Heart left ventricle (tissue), 16 donors: ENCODE measurements around the gene CLEC16A. TPM values are rescaled to one million over a fixed set of nuclear protein-coding genes. Genes with fewer than 3 reads are reported as not detected.
"Not testable (repeated sequence)": the region's sequence is repeated elsewhere in the genome, so short reads cannot be mapped to it uniquely, and the experiment has no call there.

Source experiments
- ATAC-seq, 4 donors: fragments of 200-7000 bp; cut with Tn5 transposase; one replicate each; pipeline ENCODE4 v1.9.1; 2020 to 2022; ENCODE audit warnings: moderate library complexity in 4 of 4, mild to moderate bottlenecking in 3 of 4, moderate number of reproducible peaks in 1 of 4
- DNase-seq, 5 donors: peaks; one replicate each; pipeline ENCODE4 v3.0.0-alpha.2; 2020
- H3K27ac ChIP-seq, 12 donors: fragments of 200-600 bp; sonication (generic) in 4 of 12; one replicate each; pipeline versions ENCODE4 v1.5.0 to v1.8.0; 2016 to 2022; ENCODE audit warnings: mild to moderate bottlenecking in 2 of 12
- H3K27me3 ChIP-seq, 9 donors: fragments of 200-600 bp; sonication (generic) in 2 of 9; one replicate each; pipeline versions ENCODE4 v1.5.1 to v1.8.0; 2016 to 2022; ENCODE audit warnings: mild to moderate bottlenecking in 3 of 9
- H3K36me3 ChIP-seq, 9 donors: fragments of 200-600 bp; sonication (generic) in 2 of 9; one replicate each; pipeline versions ENCODE4 v1.5.0 to v1.8.0; 2018 to 2022; ENCODE audit warnings: mild to moderate bottlenecking in 2 of 9
- H3K4me1 ChIP-seq, 12 donors: fragments of 200-600 bp; sonication (generic) in 4 of 12; one replicate each; pipeline versions ENCODE4 v1.5.0 to v1.8.0; 2016 to 2022; ENCODE audit warnings: mild to moderate bottlenecking in 3 of 12
- H3K4me3 ChIP-seq, 12 donors: fragments of 200-600 bp; sonication (generic) in 4 of 12; one replicate each; pipeline versions ENCODE4 v1.5.0 to v1.8.0; 2017 to 2022; ENCODE audit warnings: mild to moderate bottlenecking in 9 of 12, moderate library complexity in 4 of 12
- H3K9me3 ChIP-seq, 12 donors: fragments of 200-600 bp; sonication (generic) in 4 of 12; one replicate each; pipeline versions ENCODE4 v1.5.0 to v1.8.0; 2016 to 2022; ENCODE audit warnings: mild to moderate bottlenecking in 1 of 12
- CTCF ChIP-seq, 12 donors: fragments of 200-600 bp; sonication (generic) in 4 of 12; IDR thresholded peaks; one replicate each; pipeline versions ENCODE4 v1.5.0 to v1.8.0; 2018 to 2022; ENCODE audit warnings: antibody characterized with exemption in 12 of 12, mild to moderate bottlenecking in 5 of 12
- POLR2A ChIP-seq, 2 donors: fragments of 450-650 bp; IDR thresholded peaks; one replicate each; pipeline ENCODE4 v1.6.1; 2017; ENCODE audit warnings: antibody characterized with exemption in 2 of 2, mild to moderate bottlenecking in 2 of 2, moderate library complexity in 2 of 2
- WGBS, 4 donors: extraction: QIAGEN DNeasy Blood & Tissue Kit in 2 of 4; methylation state at CpG; one replicate each; pipeline versions ENCODE4 v1.1.5 to v1.1.7; 2013 to 2018; 5-methylcytosine and 5-hydroxymethylcytosine counted together
- intact Hi-C, 10 donors: fragments of 100-400 bp; cut with DNase I; formaldehyde crosslinking; loops; one replicate each; pipeline versions ENCODE4 v1.11.1 to v1.14.2; 2022
- polyA plus RNA-seq, 2 donors: library from polyadenylated mRNA; stranded (reverse); fragments of 200-250 nt; gene quantifications; one replicate each; pipeline ENCODE4 v1.2.3, GENCODE V29; 2013
- total RNA-seq, 9 donors: library from RNA; depleted of rRNA in 2 of 9; stranded (reverse); fragments of >200 nt in 2 of 9; fragmentation: NEBNext Ultra II Directional in 3 of 9; extraction: Animal tissue kit (Norgen Biotek cat#: 25700) in 3 of 9; gene quantifications; one replicate each; pipeline versions ENCODE4 v1.1.0 to v1.2.4, GENCODE V29; 2016 to 2023
- donor health status: ischemic (EF 13 %, LVEDD 7.1; RV severe dilation, severe dysfunction).
- donor health status: healthy with polysubstance abuse.
- donor health status: DM: no; HTN: yes; CAD: no.
- donor health status: DM: no; HTN: no; CAD: no.
- donor health status: ischemic (EF 25% LVEDD 6.9; RV normal size, moderate dysfunction).
- donor health status: ischemic (EF 25% LVEDD 5.7; RV mildly dilated, moderate dysfunction).
- donor health status: healthy.
- donor health status: DM: yes; HTN: yes; CAD: no.
- donor health status: ischemic (EF 35%, LVEDD 5.7; RV mildly dilated, moderate dysfunction).
- donor health status: nonischemic (EF 11% LVEDD 7.7; RV severe dilation, severe dysfunction).
- donor health status: DM: yes; HTN: yes; CAD: no.
- donor health status: PGD.
- donor health status: ischemic (EF 29% LVEDD 5.4; RV normal size, mild dysfunction).
- donor health status: nonischemic (EF 23%, LVEDD 6.1; RV moderate dilation, normal function).

The CLEC16A gene
- total and polyA plus RNA-seq, 11 donors, result 13.8 to 41.1 (median 23.7) TPM

GRCh38 chr16:11101695-11102522 lies 157.5 kb downstream of the CLEC16A start:
- DNase-seq, result no peak
- intact Hi-C loops, result loop anchor here in 9 of 10 donors (1.0 to 10.0 kb wide), 11 partner anchors 57 to 253 kb away; partner anchors contain the start of gene SOCS1 (in 4 of the 9)
- Histone ChIP-seq H3K36me3 (peaks cover 0 to 8% (median 0%) of the 10 kb centered on the region in 9 donors), H3K4me3 (no peak overlapping the region), H3K27me3 (no peaks in the 10 kb centered on the region), H3K27ac (peak overlapping the region in 6 of 12 donors; percentile 26 to 79 (median 47)), H3K9me3 (no peaks in the 10 kb centered on the region), H3K4me1 (peaks cover 11 to 77% (median 53%) of the 10 kb centered on the region in 12 donors)
- TF ChIP-seq CTCF (IDR thresholded peaks at IDR 0.05) (peak in 7 of 12 donors; percentile 12 to 45 (median 19)), POLR2A (IDR thresholded peaks at IDR 0.05) (no peak)
- ATAC-seq, result no peak
- 60 to 70% (median 61%) methylated on average over 9 of the region's 9 CpGs for WGBS, 4 donors

GRCh38 chr16:11102523-11102898 lies 158.1 kb downstream of the CLEC16A start:
- no peak for TF ChIP-seq POLR2A (IDR thresholded peaks at IDR 0.05)
- peak in 3 of 12 donors; percentile 0 to 3 (median 1) for TF ChIP-seq CTCF (IDR thresholded peaks at IDR 0.05)
- no peaks in the 10 kb centered on the region for H3K27me3 ChIP-seq
- intact Hi-C loops, result loop anchor here in 8 of 10 donors (1.0 to 10.0 kb wide), 8 partner anchors 62 to 252 kb away; partner anchors contain the start of gene SOCS1 (in 3 of the 8)
- peaks cover 0 to 5% (median 0%) of the 10 kb centered on the region in 9 donors for H3K36me3 ChIP-seq
- peak overlapping the region in 6 of 12 donors; percentile 26 to 79 (median 38) for H3K27ac ChIP-seq
- DNase-seq (no peak), ATAC-seq (no peak)
- H3K4me3 ChIP-seq, result no peak overlapping the region
- WGBS, 4 donors, result 60 to 83% (median 67%) methylated on average over 3 of the region's 3 CpGs
- H3K4me1 ChIP-seq, result peaks cover 11 to 80% (median 53%) of the 10 kb centered on the region in 12 donors
- no peaks in the 10 kb centered on the region for H3K9me3 ChIP-seq

DNA sequence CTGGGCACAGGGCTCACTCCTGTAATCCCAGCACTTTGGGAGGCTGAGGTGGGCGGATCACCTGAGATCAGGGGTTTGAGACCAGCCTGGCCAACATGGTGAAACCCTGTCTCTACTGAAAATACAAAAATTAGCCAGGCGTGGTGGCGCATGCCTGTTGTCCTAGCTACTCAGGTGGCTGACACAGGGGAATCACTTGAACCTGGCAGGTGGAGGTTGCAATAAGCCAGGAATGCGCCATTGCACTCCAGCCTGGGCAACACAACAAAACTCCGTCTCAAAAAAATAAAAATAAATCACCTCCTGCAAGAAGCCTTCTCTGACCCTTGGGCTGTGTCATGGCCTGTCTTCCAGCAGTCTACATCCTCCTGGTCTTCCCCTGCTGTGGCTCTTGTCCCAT lies 158.9 kb downstream of the CLEC16A start:
- peaks cover 11 to 80% (median 53%) of the 10 kb centered on the region in 12 donors for H3K4me1 ChIP-seq
- DNase-seq, H3K9me3 ChIP-seq, H3K27me3 ChIP-seq, H3K36me3 ChIP-seq, H3K27ac ChIP-seq, H3K4me3 ChIP-seq, ATAC-seq: not testable (repeated sequence)
- WGBS, 4 donors, result 93 to 96% (median 96%) methylated on average over 5 of the region's 5 CpGs
- intact Hi-C loops, result loop anchor here in 7 of 10 donors (5.0 to 10.0 kb wide), 7 partner anchors 62 to 252 kb away; partner anchors contain the start of gene SOCS1 (in 3 of the 7)

DNA sequence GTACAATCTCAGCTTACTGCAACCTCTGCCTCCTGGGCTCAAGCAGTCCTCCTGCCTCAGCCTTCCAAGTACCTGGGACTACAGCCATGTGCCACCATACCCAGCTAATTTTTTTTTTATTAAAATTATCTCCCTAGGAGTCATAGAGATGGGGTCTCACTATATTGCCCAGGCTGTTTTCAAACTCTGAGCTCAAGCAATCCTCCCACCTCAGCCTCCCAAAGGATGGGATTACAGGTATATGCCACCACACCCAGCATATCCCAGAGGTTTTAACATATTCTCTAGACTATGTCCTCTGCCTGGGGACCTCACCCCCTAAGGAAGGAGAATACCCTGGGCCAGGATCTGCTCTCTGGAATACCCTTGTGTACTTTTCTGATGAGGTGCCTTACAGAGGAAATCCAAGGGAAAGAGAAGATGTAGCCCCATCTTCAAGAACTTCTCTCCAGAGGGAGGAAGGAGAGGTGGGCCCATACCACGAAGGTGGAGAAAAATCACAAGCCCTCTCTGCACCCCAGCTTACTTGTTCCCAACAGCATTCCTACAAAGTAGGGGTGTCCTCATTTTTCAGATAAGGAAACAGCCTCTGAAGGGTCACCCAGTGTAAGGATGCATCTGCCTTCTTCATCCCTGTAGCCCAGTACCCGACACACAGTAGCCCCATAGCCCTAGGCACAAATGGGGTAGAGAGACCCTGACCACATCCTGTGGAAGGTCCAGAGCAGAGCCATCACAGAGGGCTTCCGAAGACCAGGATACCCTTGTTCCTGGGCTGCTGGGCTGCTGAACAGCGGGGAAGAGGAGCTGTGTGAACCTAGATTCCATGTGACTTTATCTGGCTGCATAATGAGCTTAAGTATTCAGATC lies 160.0 kb downstream of the CLEC16A start:
- intact Hi-C loops, result loop anchor here in 7 of 10 donors (1.0 to 10.0 kb wide), 8 partner anchors 28 to 250 kb away; partner anchors contain the start of gene SOCS1 (in 3 of the 7)
- Histone ChIP-seq H3K4me1 (peaks cover 11 to 72% (median 53%) of the 10 kb centered on the region in 12 donors), H3K27ac (peak overlapping the region in 7 of 12 donors; percentile 25 to 78 (median 45)), H3K36me3 (no peaks in the 10 kb centered on the region), H3K9me3 (no peaks in the 10 kb centered on the region), H3K27me3 (no peaks in the 10 kb centered on the region), H3K4me3 (no peak overlapping the region)
- no peak for TF ChIP-seq POLR2A (IDR thresholded peaks at IDR 0.05)
- TF ChIP-seq CTCF (IDR thresholded peaks at IDR 0.05), result no peak
- ATAC-seq, result no peak
- 56 to 74% (median 60%) methylated on average over 4 of the region's 4 CpGs for WGBS, 4 donors
- no peak for DNase-seq
